Central memory CD8-positive, alpha-beta T cell (primary cell): Measurements from ENCODE around the gene DAP.
A peak's percentile ranks its signal among the peaks of the same experiment; 100 is the strongest.
"Not testable (repeated sequence)": the region's sequence is repeated elsewhere in the genome, so short reads cannot be mapped to it uniquely, and the experiment has no call there.

ENCODE experiments used
- ATAC-seq: fragments of 150-1000 bp; cut with Tn5 transposase; replicated peaks from 2 replicates; pipeline ENCODE4 v1.10.0; 2022; ENCODE audit warnings: mild to moderate bottlenecking, moderate FRiP score, moderate number of reproducible peaks; ENCODE audit not compliant: poor library complexity, severe bottlenecking; ENCODE audit errors: extremely low read depth
- DNase-seq, 2 donors: peaks; one replicate each; pipeline ENCODE4 v3.0.0; 2021; ENCODE audit warnings: low spot score in 2 of 2
- H3K27ac Mint-ChIP-seq: one replicate; pipeline ENCODE4 v1.8.0; 2022; ENCODE audit warnings: low read depth, mild to moderate bottlenecking, moderate library complexity, mixed read lengths
- H3K27me3 Mint-ChIP-seq: one replicate; pipeline ENCODE4 v1.8.0; 2022; ENCODE audit warnings: mixed read lengths
- H3K36me3 Mint-ChIP-seq: one replicate; pipeline ENCODE4 v1.8.0; 2022; ENCODE audit warnings: mild to moderate bottlenecking, moderate library complexity, mixed read lengths; ENCODE audit not compliant: insufficient read depth
- H3K4me1 Mint-ChIP-seq: one replicate; pipeline ENCODE4 v1.8.0; 2022; ENCODE audit warnings: mixed read lengths
- H3K4me3 Mint-ChIP-seq: one replicate; pipeline ENCODE4 v1.8.0; 2022; ENCODE audit warnings: mild to moderate bottlenecking, moderate library complexity, mixed read lengths
- H3K9me3 Mint-ChIP-seq: one replicate; pipeline ENCODE4 v1.8.0; 2022; ENCODE audit warnings: mixed read lengths

DAP gene

DNA sequence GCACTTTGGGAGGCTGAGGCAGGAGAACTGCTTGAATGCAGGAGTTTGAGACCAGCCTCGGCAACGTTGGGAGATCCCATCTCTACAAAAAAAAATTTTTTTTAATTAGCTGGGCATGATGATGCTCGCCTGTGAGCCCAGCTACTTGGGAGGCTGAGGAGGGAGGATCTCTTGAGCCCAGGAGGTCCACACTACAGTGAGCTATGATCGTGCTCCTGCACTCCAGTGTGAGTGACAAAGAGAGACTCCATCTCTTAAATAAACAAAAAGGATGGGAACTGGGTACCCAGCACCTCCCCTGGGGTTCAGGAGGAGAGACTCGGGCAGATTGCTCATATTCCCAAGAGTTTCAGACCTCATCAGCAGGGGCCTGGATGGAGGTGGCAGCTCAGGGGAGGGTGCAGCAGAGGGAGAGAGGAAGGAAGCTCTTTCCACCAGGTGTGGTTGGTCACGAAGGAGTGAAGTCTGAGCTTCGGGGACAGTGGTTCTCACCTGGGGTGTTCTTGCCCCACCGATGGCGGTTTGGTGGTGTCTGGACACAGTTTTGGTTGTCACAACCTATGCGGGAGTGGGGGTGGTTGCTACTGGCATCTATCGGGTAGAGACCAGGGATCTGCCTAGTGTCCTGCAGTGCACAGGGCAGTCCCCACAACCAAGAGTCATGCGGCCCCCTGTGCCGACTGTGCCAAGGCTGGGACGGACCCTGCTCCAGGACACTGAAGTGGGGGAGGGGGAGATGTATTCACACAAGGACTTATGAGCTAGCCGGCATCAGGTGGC, 124.5 kb downstream of the DAP start:
- H3K27me3 Mint-ChIP-seq, result no peaks in the 10 kb centered on the region
- peaks cover 6% of the 10 kb centered on the region for H3K9me3 Mint-ChIP-seq
- peaks cover 21% of the 10 kb centered on the region for H3K36me3 Mint-ChIP-seq
- DNase-seq, result no peak
- H3K27ac Mint-ChIP-seq, result peak overlapping the region; percentile 87
- peaks cover 44% of the 10 kb centered on the region for H3K4me1 Mint-ChIP-seq
- no peak for ATAC-seq
- H3K4me3 Mint-ChIP-seq, result no peak overlapping the region

- Mint-ChIP-seq H3K4me1 (peaks cover 51% of the 10 kb centered on the region), H3K27me3 (no peaks in the 10 kb centered on the region), H3K4me3 (peak overlapping the region; percentile 45), H3K27ac (peak overlapping the region; percentile 87), H3K36me3 (peaks cover 19% of the 10 kb centered on the region), H3K9me3 (peaks cover 6% of the 10 kb centered on the region)
- ATAC-seq (no peak), DNase-seq (no peak)
Observed at GRCh38 chr5:10635867-10636350, 125.1 kb downstream of the DAP start.

GRCh38 chr5:10635257-10635866, 125.7 kb downstream of the DAP start:
- peaks cover 6% of the 10 kb centered on the region for H3K9me3 Mint-ChIP-seq
- peak; percentile 66 for ATAC-seq
- DNase-seq, result no peak
- H3K36me3 Mint-ChIP-seq, result peaks cover 15% of the 10 kb centered on the region
- H3K4me1 Mint-ChIP-seq, result peaks cover 52% of the 10 kb centered on the region
- peak overlapping the region; percentile 45 for H3K4me3 Mint-ChIP-seq
- peak overlapping the region; percentile 87 for H3K27ac Mint-ChIP-seq
- no peaks in the 10 kb centered on the region for H3K27me3 Mint-ChIP-seq

- peaks cover 52% of the 10 kb centered on the region for H3K4me1 Mint-ChIP-seq
- H3K9me3 Mint-ChIP-seq, result peaks cover 6% of the 10 kb centered on the region
- DNase-seq (no peak), ATAC-seq (no peak)
- peak overlapping the region; percentile 72 for H3K4me3 Mint-ChIP-seq
- peak overlapping the region; percentile 87 for H3K27ac Mint-ChIP-seq
- H3K27me3 Mint-ChIP-seq, result no peaks in the 10 kb centered on the region
- peaks cover 9% of the 10 kb centered on the region for H3K36me3 Mint-ChIP-seq
Observed at GRCh38 chr5:10634562-10634961, 126.5 kb downstream of the DAP start.

DNA sequence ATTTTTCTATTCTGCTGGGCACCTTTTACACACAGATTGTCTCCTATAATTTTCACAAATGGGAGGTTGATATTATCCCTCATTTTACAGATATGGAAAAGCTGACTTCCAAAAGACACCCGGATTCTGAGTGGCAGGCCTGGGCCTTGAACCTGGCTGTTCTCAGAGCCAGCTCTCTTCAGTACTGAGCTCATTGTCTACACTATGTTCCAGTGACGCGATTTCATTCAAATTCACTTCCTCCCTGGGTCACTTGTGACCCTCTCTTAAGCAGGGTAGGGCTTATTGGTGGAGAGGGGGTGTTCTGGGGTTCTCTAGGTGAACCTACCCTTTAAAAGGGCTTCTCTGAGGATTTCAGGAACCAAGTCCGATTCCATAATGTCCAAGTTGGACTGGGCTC, 127.0 kb downstream of the DAP start:
- Mint-ChIP-seq H3K9me3 (peaks cover 6% of the 10 kb centered on the region), H3K4me1 (peaks cover 52% of the 10 kb centered on the region), H3K36me3 (peaks cover 9% of the 10 kb centered on the region), H3K27ac (peak overlapping the region; percentile 87), H3K27me3 (no peaks in the 10 kb centered on the region), H3K4me3 (peak overlapping the region; percentile 72)
- ATAC-seq, result no peak
- no peak for DNase-seq

- Mint-ChIP-seq H3K27ac (peak overlapping the region; percentile 87), H3K9me3 (peaks cover 2% of the 10 kb centered on the region), H3K4me1 (peaks cover 49% of the 10 kb centered on the region), H3K27me3 (no peaks in the 10 kb centered on the region), H3K36me3 (peaks cover 5% of the 10 kb centered on the region), H3K4me3 (peak overlapping the region; percentile 72)
- ATAC-seq, result peak; percentile 73
- peak in 1 of 2 donors; percentile 32 for DNase-seq
Observed at GRCh38 chr5:10633271-10634049, 127.6 kb downstream of the DAP start.

- peaks cover 56% of the 10 kb centered on the region for H3K4me1 Mint-ChIP-seq
- H3K4me3 Mint-ChIP-seq, result peak overlapping the region; percentile 70
- no peaks in the 10 kb centered on the region for H3K27me3 Mint-ChIP-seq
- no peaks in the 10 kb centered on the region for H3K9me3 Mint-ChIP-seq
- H3K27ac Mint-ChIP-seq, result peak overlapping the region; percentile 87
- H3K36me3 Mint-ChIP-seq, result peaks cover 3% of the 10 kb centered on the region
- ATAC-seq (no peak), DNase-seq (no peak)
Observed at GRCh38 chr5:10632110-10632761, 128.8 kb downstream of the DAP start.

- no peak for DNase-seq
- H3K36me3 Mint-ChIP-seq, result peaks cover 3% of the 10 kb centered on the region
- H3K27me3 Mint-ChIP-seq, result no peaks in the 10 kb centered on the region
Observed at GRCh38 chr5:10631316-10631996, 129.6 kb downstream of the DAP start.

GRCh38 chr5:10630744-10631143, 130.3 kb downstream of the DAP start:
- peaks cover 57% of the 10 kb centered on the region for H3K4me1 Mint-ChIP-seq
- H3K9me3 Mint-ChIP-seq, ATAC-seq, H3K36me3 Mint-ChIP-seq, H3K27me3 Mint-ChIP-seq, DNase-seq: not testable (repeated sequence)
- H3K27ac Mint-ChIP-seq, result peak overlapping the region; percentile 87
- peak overlapping the region; percentile 70 for H3K4me3 Mint-ChIP-seq

More at GRCh38 chr5:10631316-10631996, 129.6 kb downstream of the DAP start:
- Mint-ChIP-seq H3K9me3 (no peaks in the 10 kb centered on the region), H3K4me3 (peak overlapping the region; percentile 70), H3K27ac (peak overlapping the region; percentile 87), H3K4me1 (peaks cover 60% of the 10 kb centered on the region)
- ATAC-seq, result no peak

DNA sequence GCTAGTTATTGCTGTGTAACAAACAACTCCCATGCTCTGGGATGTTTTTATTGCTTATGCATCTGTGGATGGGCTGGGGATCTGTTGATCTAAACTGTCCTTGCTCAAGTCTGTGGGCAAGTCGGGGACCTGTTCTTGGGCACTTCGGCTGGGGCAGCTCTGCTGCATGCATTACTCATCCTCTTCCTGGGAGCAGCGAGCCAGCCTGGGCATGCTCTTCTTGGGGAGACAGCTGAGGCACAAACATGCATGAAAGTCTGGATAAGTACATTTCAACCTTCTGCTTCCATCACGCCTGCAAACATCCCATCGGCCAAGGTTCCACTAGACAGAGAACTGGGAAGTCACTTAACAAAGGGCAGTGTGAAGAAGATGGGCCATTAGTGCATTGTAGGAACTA, 130.9 kb downstream of the DAP start:
- Mint-ChIP-seq H3K36me3 (peaks cover 1% of the 10 kb centered on the region), H3K27me3 (no peaks in the 10 kb centered on the region), H3K4me3 (no peak overlapping the region), H3K27ac (no peak overlapping the region), H3K9me3 (no peaks in the 10 kb centered on the region), H3K4me1 (peaks cover 51% of the 10 kb centered on the region)
- DNase-seq (no peak), ATAC-seq (no peak)

DNA sequence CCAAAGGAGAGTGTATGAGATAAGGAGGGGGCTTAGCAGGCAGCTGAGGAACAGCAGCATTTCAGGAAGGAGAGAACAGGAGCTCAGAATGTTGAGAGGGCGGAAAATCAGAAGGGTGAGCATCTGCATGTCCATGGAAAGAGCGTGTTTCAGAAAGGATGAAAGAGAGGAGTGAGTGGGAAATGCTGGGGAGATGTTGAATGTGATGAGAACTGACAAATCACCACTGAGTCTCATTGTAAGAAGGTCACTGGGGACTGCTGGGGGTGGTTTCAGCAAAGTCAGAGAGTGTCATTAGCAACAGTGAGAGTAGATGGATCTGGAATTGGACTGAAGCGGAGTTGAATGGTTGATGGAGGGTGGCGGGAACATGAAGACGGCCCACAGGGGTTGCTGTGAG, 131.4 kb downstream of the DAP start:
- no peaks in the 10 kb centered on the region for H3K27me3 Mint-ChIP-seq
- H3K4me1 Mint-ChIP-seq, result peaks cover 46% of the 10 kb centered on the region
- H3K9me3 Mint-ChIP-seq, result no peaks in the 10 kb centered on the region
- DNase-seq (no peak), ATAC-seq (no peak)
- no peak overlapping the region for H3K27ac Mint-ChIP-seq
- peaks cover 4% of the 10 kb centered on the region for H3K36me3 Mint-ChIP-seq
- H3K4me3 Mint-ChIP-seq, result no peak overlapping the region
